A204.1 (cell line): ENCODE results near the gene LDLRAD4.

Experiments used
- FAIRE-seq: peaks from 2 replicates; lab custom pipeline; 2012; peaks lifted over from hg19 to GRCh38; lab: Jason Lieb, UNC

Gene LDLRAD4

DNA sequence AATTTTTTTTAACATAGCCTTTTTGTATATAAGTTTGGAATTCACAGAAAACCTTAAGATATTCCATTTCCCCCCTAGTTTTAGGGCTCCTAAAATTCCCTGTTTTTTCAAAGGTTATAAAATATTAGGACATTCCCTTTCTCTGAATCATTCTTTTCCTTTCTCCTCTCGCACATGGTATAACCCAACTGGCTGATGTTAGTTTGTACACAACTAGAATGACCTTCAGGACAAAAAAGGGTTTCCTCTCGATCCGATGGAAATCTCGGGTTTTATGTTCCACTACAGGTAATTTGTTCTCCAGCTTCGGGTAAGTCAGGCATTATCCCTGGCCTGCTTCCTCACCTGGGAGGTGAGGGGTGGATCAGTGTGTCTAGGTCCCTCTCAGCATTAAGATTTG, 215.1 kb downstream of the LDLRAD4 start:
- FAIRE-seq, result no peak

DNA sequence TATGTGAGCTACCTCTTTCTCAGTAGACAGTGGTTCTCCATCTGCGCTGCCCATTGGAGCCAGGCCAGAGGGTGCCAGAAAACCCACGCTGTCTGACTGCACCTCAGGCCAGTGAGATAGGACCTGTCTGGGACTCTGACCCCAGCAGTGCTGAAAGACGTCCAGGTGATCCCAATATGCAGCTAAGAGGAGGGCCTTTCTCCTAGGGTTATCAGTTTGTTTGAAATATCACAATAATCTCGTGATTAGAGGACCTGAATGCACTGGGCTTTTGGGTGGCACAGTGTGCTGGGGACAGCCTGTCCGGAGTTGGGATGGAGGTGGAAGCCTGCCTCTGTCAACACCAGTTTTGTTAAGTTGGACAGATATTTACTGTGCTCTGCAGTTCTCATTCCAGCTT, 216.3 kb downstream of the LDLRAD4 start:
- no peak for FAIRE-seq

DNA sequence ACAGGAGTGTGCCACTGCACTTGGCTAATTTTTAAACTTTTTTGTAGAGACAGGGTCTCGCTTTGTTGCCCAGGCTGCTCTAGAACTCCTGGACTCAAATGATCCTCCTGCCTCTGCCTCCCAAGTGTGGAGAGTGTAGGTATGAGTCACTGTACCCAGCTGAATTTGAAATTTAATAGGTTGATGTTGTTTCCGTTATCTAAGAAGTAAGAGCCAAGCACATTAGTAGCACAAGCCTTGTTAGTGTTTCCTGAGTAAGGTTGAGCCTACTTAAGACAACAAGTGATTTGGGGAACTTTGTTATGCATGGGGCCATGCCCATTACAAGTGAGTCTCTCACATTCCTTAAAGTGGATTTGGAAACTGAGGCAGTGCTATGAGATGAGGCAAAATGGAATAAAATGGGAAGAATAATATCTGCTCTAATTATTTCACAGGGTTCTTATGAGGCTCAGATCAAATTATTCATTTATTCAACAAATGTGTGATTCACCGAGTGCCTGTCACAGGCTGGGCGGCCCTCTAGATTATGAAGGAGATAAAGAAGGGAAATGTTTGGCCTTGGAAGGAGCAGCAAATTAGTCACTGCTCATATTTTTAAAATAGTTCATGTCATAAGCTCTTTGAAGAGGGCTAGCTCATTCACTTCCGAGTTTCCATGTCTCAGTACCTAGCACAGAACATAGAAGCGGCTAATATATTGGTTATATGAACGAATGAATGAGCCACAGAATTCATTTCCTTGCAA, 217.2 kb downstream of the LDLRAD4 start:
- no peak for FAIRE-seq

DNA sequence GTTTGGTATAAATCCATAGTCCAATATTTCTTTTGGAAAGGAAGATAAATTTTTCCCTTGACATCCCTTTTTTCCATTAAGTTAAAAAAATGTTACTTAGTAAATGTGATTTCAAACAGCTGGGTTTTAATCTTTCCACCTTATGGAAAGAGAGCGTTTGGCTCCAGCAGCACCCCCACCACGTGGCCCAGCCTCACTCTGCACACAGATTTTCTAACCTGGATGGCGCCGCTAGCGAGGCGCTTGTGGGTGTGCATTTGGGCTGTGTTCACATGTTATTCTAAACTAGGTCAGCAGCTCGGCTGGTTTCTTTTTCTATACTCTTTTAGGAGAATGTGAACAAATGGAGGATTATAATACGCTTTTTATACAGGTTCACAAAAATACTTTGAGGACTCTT, 218.0 kb downstream of the LDLRAD4 start:
- FAIRE-seq, result no peak

DNA sequence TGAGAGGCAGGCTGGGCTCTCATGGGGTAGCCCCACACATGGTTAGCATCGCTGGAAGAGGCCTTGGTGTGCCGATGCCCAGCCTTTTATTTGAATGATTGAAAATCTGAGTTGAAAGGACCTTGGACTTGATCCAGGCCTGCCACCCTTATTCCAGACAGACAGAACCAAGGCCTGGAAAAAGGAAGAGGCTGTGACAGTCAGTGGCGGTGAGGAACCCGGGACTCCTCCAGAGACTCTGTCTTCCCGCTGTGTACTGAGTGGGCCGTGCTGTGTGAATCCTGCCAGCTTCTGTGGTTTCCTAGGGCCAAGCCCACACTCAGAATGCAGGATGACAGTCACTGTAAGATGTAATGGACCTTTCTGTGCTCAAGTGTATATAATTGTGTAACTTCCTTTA, 218.5 kb downstream of the LDLRAD4 start:
- no peak for FAIRE-seq

DNA sequence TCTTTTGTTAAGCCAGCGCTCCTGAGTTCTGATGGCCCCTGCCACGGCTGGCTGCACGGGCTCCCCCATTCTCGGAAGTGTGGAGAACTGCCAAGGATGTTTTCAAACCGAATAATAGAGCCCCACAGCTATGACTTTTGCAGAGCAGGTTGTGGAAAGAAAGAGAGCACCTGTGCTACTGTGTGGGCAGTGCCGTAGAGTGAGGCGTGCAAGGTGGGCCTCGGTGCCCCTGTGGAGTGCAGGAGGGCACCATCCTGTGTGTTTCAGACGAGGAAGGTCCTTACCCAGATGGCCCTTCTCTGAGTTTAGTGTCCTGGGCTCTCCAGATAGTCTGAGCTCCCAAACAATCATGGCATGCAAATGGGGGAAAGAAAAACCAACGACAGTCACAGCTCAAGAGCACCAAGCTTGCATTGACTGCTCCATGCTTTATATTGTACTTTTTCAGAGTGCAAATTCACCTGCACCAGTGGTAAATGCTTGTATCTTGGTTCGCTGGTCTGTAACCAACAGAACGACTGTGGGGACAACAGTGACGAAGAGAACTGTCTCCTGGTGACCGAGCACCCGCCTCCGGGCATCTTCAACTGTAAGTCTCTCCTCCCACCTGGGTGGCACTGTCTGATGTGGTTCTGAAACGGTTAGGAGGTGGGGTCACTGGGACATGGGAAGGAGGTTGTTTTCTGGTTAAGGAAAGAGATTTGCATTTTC, 219.4 kb downstream of the LDLRAD4 start:
- FAIRE-seq, result no peak

DNA sequence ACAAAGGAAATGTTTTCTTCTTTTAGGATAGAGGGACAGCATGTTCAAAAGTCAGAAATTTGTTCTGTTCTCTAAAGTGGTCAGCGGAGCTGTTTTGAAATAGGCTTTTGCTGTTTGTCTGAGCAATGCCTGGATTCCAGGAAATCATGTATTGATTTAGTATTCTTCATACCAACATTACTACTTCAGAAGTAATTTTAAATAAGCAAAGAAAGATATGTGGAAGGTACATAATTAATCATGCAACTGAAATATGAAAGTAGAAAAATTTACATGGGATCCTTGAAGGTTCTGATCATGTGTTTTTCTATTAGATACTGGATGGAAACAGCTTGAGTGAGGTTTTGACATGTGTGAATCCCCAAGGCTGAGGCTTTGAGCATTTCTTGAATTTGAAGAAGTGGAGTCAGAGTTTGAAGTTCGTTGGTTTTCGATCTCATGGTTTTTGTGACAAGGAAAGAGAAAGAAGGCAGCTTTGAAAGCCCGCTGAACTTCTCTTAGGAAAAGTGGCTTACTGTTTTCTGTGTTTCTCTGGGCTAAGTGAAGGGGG, 220.0 kb downstream of the LDLRAD4 start:
- no peak for FAIRE-seq

DNA sequence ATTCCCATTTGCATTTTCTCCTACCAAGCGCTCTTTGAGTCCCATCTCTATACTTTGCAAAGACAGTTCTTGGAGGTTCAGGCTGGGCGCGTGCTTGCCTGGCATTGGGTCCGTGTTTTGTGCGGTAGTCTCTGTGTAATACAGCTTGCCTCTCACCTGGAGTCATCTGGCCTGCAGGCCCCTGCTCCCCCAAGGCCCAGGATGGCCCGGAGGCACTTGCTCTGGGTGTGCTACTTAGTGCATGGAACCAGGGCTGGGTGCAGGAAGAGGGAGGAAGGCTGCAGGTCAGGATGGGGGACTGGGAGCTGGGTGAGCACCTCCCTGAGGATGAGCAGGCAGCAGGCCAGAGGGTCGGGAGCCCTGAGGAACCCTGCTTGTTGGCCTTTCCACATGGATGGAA, 220.9 kb downstream of the LDLRAD4 start:
- no peak for FAIRE-seq

DNA sequence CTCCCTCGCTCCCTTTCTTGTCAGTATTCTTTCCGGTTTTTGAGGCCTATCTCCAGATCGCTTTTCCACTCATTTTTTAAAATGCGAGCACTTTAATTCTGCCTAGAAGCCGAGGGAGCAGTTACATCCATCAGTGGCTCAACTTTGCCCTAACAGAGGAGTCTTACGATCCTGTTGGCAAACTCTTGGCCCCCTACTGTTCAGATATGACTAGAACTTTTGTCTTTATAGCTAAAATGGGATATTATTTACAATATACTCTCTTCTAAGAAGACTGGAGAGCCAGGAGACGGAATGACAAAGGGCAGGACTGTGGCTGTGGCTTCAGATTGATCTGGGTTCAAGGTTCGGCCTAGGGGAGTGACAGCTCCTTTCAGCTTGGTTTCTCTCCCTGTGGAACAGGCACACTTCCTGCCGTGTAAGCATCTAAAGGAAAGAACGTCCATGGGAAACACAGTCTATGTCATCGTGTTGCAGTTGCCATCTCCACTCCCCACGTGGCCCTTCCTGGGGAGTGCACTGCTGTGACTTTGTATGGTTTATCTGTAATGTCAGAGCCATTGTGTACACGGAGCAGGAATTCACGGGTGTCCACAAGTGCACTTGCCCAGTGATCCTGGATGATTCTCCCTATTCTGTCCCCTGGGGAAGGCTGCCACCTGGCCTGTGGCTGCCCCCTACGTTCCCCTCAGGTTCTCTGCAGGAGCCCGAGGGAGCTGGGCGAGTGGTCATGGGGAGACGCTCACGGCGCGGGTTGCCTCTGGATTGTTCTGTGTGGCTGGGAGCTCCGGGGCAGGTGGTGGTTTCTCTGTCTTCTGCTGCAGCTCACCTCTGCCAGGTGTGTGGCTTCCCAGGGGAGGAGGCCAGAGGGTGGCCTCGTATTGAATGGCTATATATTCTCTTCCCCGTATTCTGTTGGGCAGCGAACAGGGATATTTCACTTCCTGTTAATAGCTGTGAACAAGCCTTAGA, 222.0 kb downstream of the LDLRAD4 start:
- no peak for FAIRE-seq

DNA sequence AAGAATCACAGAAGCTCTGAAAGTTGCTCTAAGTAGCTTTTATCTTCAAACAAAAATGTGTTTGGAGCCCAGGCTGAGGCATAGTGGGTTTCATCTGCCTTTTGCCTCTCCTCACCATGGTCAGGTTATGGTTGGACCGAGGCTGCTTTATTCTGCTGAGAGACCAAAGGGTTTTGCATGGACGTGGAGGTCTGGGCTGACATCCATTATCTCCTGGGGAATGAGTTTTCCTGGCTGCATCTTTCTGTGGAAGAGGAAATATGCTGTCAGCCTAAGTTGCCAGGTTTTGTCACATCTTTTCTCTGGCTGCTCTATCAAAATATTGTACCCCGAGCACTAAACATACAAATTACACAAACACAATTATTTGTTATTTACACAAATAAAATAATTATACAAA, 223.2 kb downstream of the LDLRAD4 start:
- no peak for FAIRE-seq

DNA sequence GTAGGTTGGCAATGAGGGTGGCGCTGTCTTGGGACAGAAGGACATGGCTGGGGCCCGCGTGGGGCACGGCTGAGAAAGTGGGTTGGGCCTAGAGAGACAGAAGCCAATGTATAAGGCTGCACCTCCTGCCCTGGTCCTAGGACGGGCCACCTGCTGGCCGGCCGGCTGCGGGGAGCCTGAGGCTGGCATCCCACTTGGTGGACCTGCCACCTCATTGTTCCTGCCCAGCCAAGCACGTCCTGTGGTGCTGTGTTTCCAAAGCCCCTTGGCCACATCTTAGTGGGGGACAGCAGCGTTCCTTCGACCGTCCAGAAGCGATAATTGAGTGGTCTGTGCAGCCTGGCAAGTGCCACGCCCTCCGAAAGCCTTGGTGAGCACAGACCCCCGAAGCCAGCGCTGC, 223.9 kb downstream of the LDLRAD4 start:
- FAIRE-seq, result no peak

DNA sequence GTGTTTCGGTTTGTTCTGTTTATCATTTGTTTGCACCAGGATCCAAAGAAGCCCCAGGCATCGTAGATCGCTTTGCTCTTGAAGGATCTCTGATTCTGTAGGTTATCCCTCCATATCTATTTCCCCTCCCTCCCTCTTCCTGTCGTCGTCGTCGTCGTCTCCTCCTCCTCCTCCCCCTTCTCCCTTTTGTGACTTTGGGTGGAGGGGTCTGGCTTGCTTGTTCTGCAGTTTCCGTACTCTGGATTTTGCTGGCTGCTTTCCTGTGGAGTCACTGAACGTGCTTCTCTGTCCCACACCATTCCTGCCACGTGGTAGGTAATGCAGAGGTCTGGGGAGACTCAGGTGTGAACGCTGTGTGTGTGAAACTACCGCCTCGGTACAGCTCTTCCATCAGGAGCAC, 225.0 kb downstream of the LDLRAD4 start:
- no peak for FAIRE-seq

DNA sequence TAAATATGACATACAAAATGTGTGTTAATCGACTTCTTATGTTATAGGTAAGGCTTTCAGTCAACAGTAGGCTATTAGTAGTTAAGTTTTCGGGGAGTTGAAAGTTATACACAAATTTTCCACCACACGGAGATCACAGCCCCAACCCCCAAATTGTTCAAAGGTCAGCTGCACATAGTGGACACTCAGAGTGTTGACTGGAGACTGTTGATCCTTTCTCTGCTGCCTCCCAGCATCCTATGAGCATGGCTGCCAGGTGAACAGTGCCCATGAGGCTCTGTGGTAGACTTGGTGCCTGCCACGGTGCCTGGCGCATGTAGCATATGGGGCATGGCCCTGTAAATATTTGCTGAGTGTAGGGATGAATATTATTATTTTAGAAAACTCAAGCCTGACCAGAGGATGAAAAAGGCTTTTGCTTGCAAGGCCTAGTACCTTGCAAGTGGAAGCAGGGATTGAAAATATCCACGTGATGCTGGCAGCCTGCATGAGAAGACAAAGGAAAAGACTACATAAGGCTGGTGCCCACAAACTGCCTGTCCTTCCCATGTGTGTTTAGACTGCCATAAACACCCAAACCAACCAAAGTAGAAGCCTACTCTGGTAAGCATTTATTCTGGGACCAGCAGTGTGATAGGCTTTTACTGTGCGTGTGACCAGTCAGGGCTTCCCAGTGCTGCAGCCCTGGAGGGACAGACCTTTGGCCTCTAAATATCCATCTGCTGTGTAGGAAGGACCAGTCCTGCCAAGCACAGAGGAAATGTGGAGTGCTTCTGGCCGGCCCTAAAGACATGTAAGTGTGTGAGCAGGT, 226.1 kb downstream of the LDLRAD4 start:
- FAIRE-seq, result no peak

DNA sequence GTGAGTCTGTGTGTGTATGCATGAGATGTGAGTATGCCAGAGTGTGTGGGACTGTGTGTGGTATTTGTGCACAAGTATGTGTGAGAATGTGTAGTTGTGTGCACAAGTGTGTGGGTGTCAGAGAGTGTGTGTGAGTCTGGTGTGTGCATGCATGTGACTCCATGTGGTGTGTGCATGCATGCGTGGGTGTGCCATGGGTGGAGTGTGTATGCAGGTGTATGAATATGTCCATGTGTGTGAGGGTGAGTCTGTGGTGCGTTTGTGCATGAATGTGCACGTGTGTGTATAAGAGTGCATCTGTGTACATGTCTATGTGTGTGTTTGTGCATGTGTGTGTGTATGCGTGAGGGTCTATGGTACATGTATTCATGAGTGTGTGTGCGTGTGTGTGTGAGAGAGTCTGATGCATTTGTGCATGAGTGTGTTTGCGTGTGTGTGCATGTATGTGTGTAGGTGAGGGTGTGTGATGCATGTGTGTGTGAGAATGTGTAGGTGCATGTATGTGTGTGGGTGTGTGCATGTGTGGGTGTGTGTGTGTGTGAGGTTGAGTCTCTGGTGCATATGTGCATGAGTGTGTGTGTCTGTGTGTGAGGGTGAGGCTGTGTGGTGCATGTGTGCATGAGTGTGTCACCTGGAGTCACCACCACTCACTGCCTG, 226.8 kb downstream of the LDLRAD4 start:
- FAIRE-seq, result no peak

DNA sequence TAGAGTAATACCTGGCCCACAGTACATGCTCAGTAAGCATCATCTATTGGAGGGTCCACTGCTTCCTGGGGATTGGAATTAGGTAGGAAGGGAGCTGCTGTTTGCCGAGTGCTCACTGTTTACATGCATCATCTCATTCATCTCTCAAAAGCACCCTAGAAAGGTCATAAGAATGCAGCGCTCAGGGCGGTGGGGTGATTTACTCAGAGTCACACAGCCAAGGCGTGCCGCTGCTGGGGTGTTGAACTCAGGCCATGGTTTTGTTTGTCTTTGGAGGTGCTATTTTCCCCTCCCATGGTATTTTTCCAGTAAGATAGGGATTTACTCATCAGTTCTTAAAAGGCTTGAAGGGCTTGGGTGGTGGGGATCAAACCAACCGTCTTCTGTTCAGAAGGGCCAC, 227.5 kb downstream of the LDLRAD4 start:
- FAIRE-seq, result no peak

DNA sequence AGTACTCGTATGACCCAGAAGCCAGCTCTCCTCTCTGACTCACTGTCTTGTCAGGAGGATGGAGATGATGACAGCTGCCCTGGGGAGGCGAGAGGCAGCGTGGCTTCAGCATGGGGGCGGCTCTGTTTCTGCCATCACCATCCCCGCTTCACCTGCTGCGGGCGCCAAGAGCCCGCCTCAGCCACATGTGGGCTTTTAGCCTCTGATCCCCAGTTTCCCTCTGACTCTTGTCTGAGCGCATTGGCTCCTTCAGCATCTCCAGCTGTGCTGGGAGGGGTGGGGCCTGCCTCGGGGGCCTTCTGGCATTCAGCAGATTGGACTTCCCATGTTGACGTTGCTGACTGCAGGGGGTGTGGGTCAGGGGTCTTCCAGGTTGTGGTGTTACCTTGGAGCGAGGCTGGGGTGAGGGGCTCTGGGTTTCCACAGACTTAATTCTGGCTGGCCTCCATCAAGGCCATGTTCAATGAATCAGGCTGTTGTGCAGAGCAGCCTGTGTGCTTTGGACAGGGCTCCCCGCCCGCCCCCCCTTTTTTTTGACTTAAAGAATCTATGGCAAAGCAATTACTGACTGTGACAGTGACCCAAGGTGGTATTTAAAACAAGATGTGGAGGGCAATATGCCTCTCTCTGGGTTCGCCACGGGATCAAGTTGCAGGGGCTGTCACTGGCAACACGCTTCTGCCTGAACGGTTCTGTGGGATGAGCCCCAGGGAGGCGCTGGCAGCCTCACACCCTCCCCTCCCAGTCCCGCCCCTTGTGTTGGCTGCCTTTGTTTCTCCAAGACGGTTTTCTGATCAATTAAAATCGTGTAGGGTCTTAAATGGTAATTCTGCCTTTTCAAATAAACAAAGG, 228.3 kb downstream of the LDLRAD4 start:
- no peak for FAIRE-seq

DNA sequence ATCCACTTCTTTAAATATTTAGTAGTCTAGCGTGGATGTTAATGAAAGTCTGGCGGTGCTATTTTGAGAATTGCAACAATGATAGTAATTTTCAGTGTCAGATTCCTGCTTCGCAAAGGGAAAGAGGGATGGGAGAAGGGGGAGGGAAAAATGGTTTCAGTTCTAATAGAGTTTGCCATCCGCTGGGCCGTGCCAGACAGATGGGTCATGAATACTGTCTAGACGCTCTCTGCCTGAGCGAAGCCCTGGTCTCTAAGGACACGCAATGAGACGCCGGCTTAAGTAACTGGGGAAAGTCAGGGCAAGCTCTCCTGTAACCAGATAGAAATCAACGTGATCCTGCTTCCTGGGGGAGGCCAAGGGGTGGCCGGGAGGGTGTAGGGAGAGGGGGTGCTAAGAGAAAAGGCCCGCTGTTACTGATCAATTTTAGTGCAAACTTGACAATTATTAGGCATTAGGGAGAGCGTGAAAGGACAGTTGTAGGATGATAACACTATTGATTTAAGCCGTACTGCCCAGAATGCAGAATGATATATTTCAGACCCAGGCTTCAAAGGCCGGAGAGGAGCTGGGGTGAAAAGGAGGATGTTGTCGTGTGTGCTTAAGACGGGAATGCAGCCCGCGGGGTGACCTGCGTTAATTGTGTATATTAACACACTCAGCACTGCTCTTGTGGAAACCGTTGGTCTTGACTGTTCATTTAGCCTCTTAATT, 229.2 kb downstream of the LDLRAD4 start:
- no peak for FAIRE-seq

DNA sequence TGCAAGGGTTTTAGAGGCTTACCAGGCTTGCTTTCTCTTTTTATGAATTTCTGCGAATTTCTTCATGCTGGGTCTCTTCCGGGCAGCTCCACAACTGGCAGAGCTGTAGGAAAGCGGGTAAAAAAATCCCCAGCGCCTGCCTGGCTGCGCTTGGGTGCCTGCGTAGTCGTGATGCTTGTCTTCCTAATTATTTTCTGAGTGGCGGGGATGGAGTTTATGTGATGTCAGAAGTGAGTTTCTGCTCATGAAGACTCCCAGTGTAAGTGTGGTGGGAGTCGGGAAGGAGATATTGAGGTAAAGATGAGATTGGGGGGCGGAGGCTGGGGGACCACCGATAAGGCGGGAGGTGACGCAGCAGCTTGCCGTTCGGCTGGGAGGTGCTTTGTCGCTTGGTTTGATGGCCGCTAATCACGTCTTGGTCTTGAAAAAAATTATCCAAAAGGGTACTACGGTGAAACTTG, 229.8 kb downstream of the LDLRAD4 start:
- no peak for FAIRE-seq

DNA sequence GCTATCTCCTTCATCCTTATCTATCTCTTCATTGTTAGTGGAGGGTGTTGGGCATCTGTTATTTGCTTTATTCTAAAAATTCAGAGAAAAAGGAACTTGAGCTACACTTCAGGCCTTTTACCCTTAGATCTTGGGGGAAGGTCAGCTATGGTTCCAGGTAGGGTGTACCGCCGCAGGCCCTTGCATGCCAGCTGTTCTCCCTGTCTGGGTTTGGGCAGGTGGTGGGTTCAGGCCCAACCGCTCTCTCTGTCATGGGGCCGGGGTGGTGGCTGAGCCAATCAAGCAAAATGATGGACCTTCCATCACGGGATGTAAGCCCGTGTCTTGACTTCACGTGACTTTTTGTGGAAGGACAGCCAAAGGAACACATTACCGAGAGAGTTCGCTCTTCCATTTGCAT, 231.1 kb downstream of the LDLRAD4 start:
- no peak for FAIRE-seq
